H1 (cell line): ENCODE data around the gene POP5. TPM values are rescaled to one million over a fixed set of nuclear protein-coding genes. Genes with fewer than 3 reads are reported as not detected.

ENCODE experiments used
- BCL11A ChIP-seq, 2 experiments: IDR thresholded peaks; one replicate each; pipeline ENCODE4 v1.6.1; 2011; ENCODE audit warnings: low read depth in 2 of 2, low read length in 2 of 2, mild to moderate bottlenecking in 2 of 2
- CBX5 ChIP-seq: fragments of 300-800, 300-1000 bp; sonication (generic); IDR thresholded peaks from 2 replicates; pipeline ENCODE4 v1.7.1; 2016; ENCODE audit warnings: antibody characterized with exemption, low read length, low read depth
- CBX8 ChIP-seq: fragments of 300-800, 300-1000 bp; sonication (generic); IDR thresholded peaks from 2 replicates; pipeline ENCODE4 v1.7.1; 2016; ENCODE audit warnings: low read depth, low read length, borderline replicate concordance
- CEBPB ChIP-seq: IDR thresholded peaks from 2 replicates; pipeline ENCODE4 v1.6.1; 2012; ENCODE audit warnings: low read depth, low read length
- CHD7 ChIP-seq: fragments of 300-600 bp; sonication (generic); IDR thresholded peaks from 2 replicates; pipeline ENCODE4 v1.7.1; 2012; ENCODE audit warnings: low read length, moderate library complexity, mild to moderate bottlenecking, inconsistent platforms; ENCODE audit not compliant: insufficient replicate concordance
- EGR1 ChIP-seq: IDR thresholded peaks from 2 replicates; pipeline ENCODE4 v1.6.1; 2011; ENCODE audit warnings: low read depth, low read length, borderline replicate concordance
- FOSL1 ChIP-seq: IDR thresholded peaks from 2 replicates; pipeline ENCODE4 v1.6.1; 2011; ENCODE audit warnings: mild to moderate bottlenecking, low read depth, low read length, moderate library complexity; ENCODE audit not compliant: insufficient read depth
- HDAC2 ChIP-seq, 2 experiments: fragments of 300-600 bp in 1 of 2; sonication (generic) in 1 of 2; IDR thresholded peaks; 2 replicates each; pipeline ENCODE4 v1.6.1; 2011 to 2012; ENCODE audit warnings: low read depth in 2 of 2, low read length in 2 of 2, mild to moderate bottlenecking in 2 of 2, moderate library complexity in 2 of 2, borderline replicate concordance in 1 of 2, inconsistent platforms in 1 of 2
- SP4 ChIP-seq: IDR thresholded peaks from 2 replicates; pipeline ENCODE4 v1.6.1; 2012; ENCODE audit warnings: low read length, inconsistent platforms
- TAF1 ChIP-seq: IDR thresholded peaks from 2 replicates; pipeline ENCODE4 v1.6.1; 2011; ENCODE audit warnings: mild to moderate bottlenecking, low read depth, low read length
- polyA plus RNA-seq, 7 experiments: library from polyadenylated mRNA; depleted of rRNA in 3 of 7; stranded (reverse) in 5 of 7; unstranded in 2 of 7; fragments of >200 nt in 5 of 7; fragments of 200-250 nt in 2 of 7; gene quantifications; 1 replicate in 5 of 7; 2 replicates in 1 of 7; 4 replicates in 1 of 7; pipeline versions ENCODE4 v1.2.1 to v1.2.3, GENCODE V29; 2011 to 2013; ENCODE audit warnings: missing spikeins in 2 of 7, mixed read lengths in 2 of 7
- total RNA-seq: library from RNA; stranded (reverse); fragmentation: NEBNext Ultra II Directional; extraction: Animal tissue kit (Norgen Biotek cat#: 25700); gene quantifications from 2 replicates; pipeline ENCODE4 v1.2.1, GENCODE V29; 2021

The POP5 gene
- total and polyA plus RNA-seq, 2 of the 8 experiments (the other 6 are each of a cell fraction or from before 2014, with no cell fraction given): 59.7 to 124 TPM

- peak in 1 of 2 experiments; percentile 84; a peak in 2 of 4 replicates for TF ChIP-seq HDAC2 (IDR thresholded peaks at IDR 0.05; ENCODE audit: borderline replicate concordance in 1 of 2, low read depth in 2 of 2, low read length in 2 of 2)
- TF ChIP-seq CHD7: no peak
- TF ChIP-seq TAF1: peak; percentile 95
- no peak for TF ChIP-seq BCL11A (IDR thresholded peaks at IDR 0.05; ENCODE audit: low read depth in 2 of 2, low read length in 2 of 2)
- no peak for TF ChIP-seq FOSL1
- no peak for TF ChIP-seq SP4
- TF ChIP-seq CBX5: no peak
- TF ChIP-seq CEBPB: no peak
- no peak for TF ChIP-seq EGR1
- no peak for TF ChIP-seq CBX8
These were observed at the start of gene POP5 (continued) for GRCh38 chr12:120580787-120581723.
